ENCODE measurements around the gene LPP.

DNA sequence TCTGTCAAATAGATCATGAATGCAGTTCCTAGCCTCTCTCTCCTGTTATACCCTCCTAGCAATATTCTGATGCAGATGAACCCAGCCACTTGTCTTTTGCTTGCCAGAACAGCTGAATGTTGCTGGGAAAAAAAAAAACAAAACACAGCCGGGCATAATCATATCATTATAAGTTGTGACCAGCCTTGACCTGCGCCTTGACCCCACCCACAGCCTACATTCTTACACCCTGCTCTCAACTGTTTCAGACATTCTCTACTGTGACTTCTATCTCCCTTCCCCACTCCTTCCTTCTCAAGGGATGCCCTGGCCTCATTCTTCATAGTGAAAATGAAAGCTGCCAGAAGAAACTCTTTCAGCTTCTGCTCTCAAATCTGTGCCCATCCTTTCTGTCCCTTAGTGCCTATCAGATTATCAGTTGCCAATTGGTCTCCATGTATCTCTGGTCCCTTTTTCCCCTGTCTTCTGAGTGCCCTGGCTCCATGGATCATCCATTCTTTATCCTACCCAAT lies 628.7 kb downstream of the LPP start:
- TF ChIP-seq GATA2 (IDR thresholded peaks at IDR 0.05; ENCODE audit: low read depth, low read length): no peak
- no peak for TF ChIP-seq GATA3 (IDR thresholded peaks at IDR 0.05; ENCODE audit: low read depth, low read length)

Data from SH-SY5Y (cell line).